GM23338 (cell line): Measurements from ENCODE around the gene P4HA1.
"Not testable (repeated sequence)": the region's sequence is repeated elsewhere in the genome, so short reads cannot be mapped to it uniquely, and the experiment has no call there.

Source experiments
- CREB1 ChIP-seq: fragments of 250-450 bp; sonication (Bioruptor Pico); IDR thresholded peaks from 2 replicates; pipeline ENCODE4 v1.5.0; 2020; ENCODE audit warnings: low read depth, mild to moderate bottlenecking, moderate library complexity
- EZH2 ChIP-seq: fragments of 200-600 bp; sonication (generic); IDR thresholded peaks from one replicate; pipeline ENCODE4 v1.8.0; 2017; ENCODE audit warnings: antibody characterized with exemption, mild to moderate bottlenecking, low read depth; ENCODE audit not compliant: unreplicated experiment
- EZH2phosphoT487 ChIP-seq: fragments of 200-600 bp; sonication (generic); IDR thresholded peaks from one replicate; pipeline ENCODE4 v1.8.1; 2018; ENCODE audit warnings: antibody characterized with exemption; ENCODE audit not compliant: unreplicated experiment
- JUNB ChIP-seq: IDR thresholded peaks from one replicate; pipeline ENCODE4 v1.6.1; 2016; ENCODE audit warnings: antibody characterized with exemption; ENCODE audit not compliant: unreplicated experiment
- NANOG ChIP-seq: IDR thresholded peaks from 2 replicates; pipeline ENCODE4 v1.6.1; 2016; ENCODE audit warnings: antibody characterized with exemption, borderline replicate concordance
- POLR2AphosphoS5 ChIP-seq: IDR thresholded peaks from 2 replicates; pipeline ENCODE4 v1.6.1; 2016; ENCODE audit warnings: antibody characterized with exemption, low read depth
- REST ChIP-seq: IDR thresholded peaks from one replicate; pipeline ENCODE4 v1.6.1; 2018; ENCODE audit warnings: antibody characterized with exemption; ENCODE audit not compliant: unreplicated experiment
- ZNF114 ChIP-seq: fragments of 250-450 bp; sonication (Bioruptor Pico); IDR thresholded peaks from 2 replicates; pipeline ENCODE4 v1.5.0; 2020; ENCODE audit warnings: mild to moderate bottlenecking, moderate library complexity
- ZNF331 ChIP-seq: fragments of 250-450 bp; sonication (Bioruptor Pico); IDR thresholded peaks from 2 replicates; pipeline ENCODE4 v1.5.0; 2020; ENCODE audit warnings: low read depth, mild to moderate bottlenecking, moderate library complexity
- TF ChIP-seq, protein P1 (sequence below), 2 experiments: fragments of 200-600 bp in 1 of 2; sonication (generic) in 1 of 2; conservative IDR thresholded peaks; 2 replicates each; pipeline versions ENCODE4 v1.5.1 to v1.6.1; 2016 to 2017; ENCODE audit warnings: antibody characterized with exemption in 2 of 2, low read depth in 2 of 2, mild to moderate bottlenecking in 2 of 2, moderate library complexity in 1 of 2
- TF ChIP-seq, protein P2 (sequence below): IDR thresholded peaks from 2 replicates; pipeline ENCODE4 v1.6.1; 2016; ENCODE audit warnings: antibody characterized with exemption

DNA sequence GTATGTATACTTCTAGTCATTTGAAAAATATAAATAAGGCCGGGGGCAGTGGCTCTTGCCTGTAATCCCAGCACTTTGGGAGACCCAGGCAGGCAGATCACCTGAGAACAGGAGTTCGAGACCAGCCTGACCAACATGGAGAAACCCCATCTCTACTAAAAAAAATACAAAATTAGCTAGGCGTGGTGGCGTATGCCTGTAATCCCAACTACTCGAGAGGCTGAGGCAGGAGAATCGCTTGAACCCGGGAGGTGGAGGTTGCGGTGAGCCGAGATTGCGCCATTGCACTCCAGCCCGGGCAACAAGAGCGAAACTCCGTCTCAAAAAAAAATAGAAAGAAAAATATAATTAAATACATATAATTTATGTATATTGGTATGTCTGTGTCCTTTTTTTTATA, 15.4 kb upstream of the P4HA1 start:
- TF ChIP-seq, protein P1, sequence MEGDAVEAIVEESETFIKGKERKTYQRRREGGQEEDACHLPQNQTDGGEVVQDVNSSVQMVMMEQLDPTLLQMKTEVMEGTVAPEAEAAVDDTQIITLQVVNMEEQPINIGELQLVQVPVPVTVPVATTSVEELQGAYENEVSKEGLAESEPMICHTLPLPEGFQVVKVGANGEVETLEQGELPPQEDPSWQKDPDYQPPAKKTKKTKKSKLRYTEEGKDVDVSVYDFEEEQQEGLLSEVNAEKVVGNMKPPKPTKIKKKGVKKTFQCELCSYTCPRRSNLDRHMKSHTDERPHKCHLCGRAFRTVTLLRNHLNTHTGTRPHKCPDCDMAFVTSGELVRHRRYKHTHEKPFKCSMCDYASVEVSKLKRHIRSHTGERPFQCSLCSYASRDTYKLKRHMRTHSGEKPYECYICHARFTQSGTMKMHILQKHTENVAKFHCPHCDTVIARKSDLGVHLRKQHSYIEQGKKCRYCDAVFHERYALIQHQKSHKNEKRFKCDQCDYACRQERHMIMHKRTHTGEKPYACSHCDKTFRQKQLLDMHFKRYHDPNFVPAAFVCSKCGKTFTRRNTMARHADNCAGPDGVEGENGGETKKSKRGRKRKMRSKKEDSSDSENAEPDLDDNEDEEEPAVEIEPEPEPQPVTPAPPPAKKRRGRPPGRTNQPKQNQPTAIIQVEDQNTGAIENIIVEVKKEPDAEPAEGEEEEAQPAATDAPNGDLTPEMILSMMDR (conservative IDR thresholded peaks at IDR 0.05; ENCODE audit: low read depth in 2 of 2), result not testable (repeated sequence)
- TF ChIP-seq NANOG; EZH2; EZH2phosphoT487; JUNB; POLR2AphosphoS5; REST; CREB1; ZNF114; ZNF331 (CRISPR knock-in tag): not testable (repeated sequence)
- TF ChIP-seq, protein P2, sequence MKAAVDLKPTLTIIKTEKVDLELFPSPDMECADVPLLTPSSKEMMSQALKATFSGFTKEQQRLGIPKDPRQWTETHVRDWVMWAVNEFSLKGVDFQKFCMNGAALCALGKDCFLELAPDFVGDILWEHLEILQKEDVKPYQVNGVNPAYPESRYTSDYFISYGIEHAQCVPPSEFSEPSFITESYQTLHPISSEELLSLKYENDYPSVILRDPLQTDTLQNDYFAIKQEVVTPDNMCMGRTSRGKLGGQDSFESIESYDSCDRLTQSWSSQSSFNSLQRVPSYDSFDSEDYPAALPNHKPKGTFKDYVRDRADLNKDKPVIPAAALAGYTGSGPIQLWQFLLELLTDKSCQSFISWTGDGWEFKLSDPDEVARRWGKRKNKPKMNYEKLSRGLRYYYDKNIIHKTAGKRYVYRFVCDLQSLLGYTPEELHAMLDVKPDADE, result not testable (repeated sequence)
